K562 (cell line): ENCODE measurements around the gene RDH5. TPM values are rescaled to one million over a fixed set of nuclear protein-coding genes. Genes with fewer than 3 reads are reported as not detected.

Source experiments
- C11orf30 ChIP-seq: fragments of 450-650 bp; IDR thresholded peaks from 2 replicates; pipeline ENCODE4 v1.6.1; 2016; ENCODE audit warnings: low read depth, mild to moderate bottlenecking
- CBFB ChIP-seq: sonication (generic); formaldehyde crosslinking; IDR thresholded peaks from 2 replicates; pipeline ENCODE4 v1.4.0; 2020; ENCODE audit warnings: mild to moderate bottlenecking, missing genetic modification reagents
- CREM ChIP-seq: IDR thresholded peaks from 2 replicates; pipeline ENCODE4 v1.6.1; 2014; ENCODE audit warnings: antibody characterized with exemption, low read depth
- DLX4 ChIP-seq: fragments of 250-450 bp; sonication (Bioruptor Pico); IDR thresholded peaks from 2 replicates; pipeline ENCODE4 v1.6.1; 2021; ENCODE audit warnings: mild to moderate bottlenecking
- MAX ChIP-seq: sonication (generic); formaldehyde crosslinking; IDR thresholded peaks from 2 replicates; pipeline ENCODE4 v1.9.0; 2022; ENCODE audit warnings: mild to moderate bottlenecking, missing genetic modification reagents
- MIER1 ChIP-seq: fragments of 450-650 bp; IDR thresholded peaks from 2 replicates; pipeline ENCODE4 v1.6.1; 2016; ENCODE audit warnings: antibody characterized with exemption, mild to moderate bottlenecking, low read depth
- NCOA1 ChIP-seq: fragments of 450-650 bp; IDR thresholded peaks from 2 replicates; pipeline ENCODE4 v1.6.1; 2016; ENCODE audit warnings: low read depth
- NFIC ChIP-seq: fragments of 450-650 bp; IDR thresholded peaks from 2 replicates; pipeline ENCODE4 v1.6.1; 2017; ENCODE audit warnings: mild to moderate bottlenecking, inconsistent platforms
- NR2C2 ChIP-seq, 2 experiments: fragments of 200-800 bp in 1 of 2; sonication (Bioruptor generic) in 1 of 2; sonication (generic) in 1 of 2; formaldehyde crosslinking in 1 of 2; IDR thresholded peaks; 2 replicates each; pipeline versions ENCODE4 v1.6.1 to v1.8.0; 2016 to 2022; ENCODE audit warnings: mild to moderate bottlenecking in 1 of 2, missing compliant biosample characterization in 1 of 2, missing genetic modification characterization in 1 of 2, missing genetic modification reagents in 1 of 2
- SMAD3 ChIP-seq: fragments of 450-650 bp; formaldehyde crosslinking; conservative IDR thresholded peaks from 2 replicates; pipeline ENCODE4 v1.4.0; 2020; ENCODE audit warnings: mild to moderate bottlenecking
- SMARCA4 ChIP-seq: fragments of 450-650 bp; IDR thresholded peaks from 2 replicates; pipeline ENCODE4 v1.6.1; 2016
- SMARCC2 ChIP-seq: fragments of 450-650 bp; IDR thresholded peaks from 2 replicates; pipeline ENCODE4 v1.6.1; 2017; ENCODE audit warnings: antibody characterized with exemption, moderate library complexity, mild to moderate bottlenecking, low read depth
- SNRNP70 ChIP-seq: fragments of 200-400 bp; formaldehyde crosslinking; optimal IDR thresholded peaks from 2 replicates; pipeline ENCODE3; 2017; ENCODE audit warnings: low read depth, low read length
- SOX6 ChIP-seq: fragments of 450-650 bp; IDR thresholded peaks from 2 replicates; pipeline ENCODE4 v1.6.1; 2014; ENCODE audit warnings: mild to moderate bottlenecking
- SRF ChIP-seq, 2 experiments: fragments of 250-450, 450-650 bp in 1 of 2; sonication (Bioruptor Pico) in 1 of 2; sonication (generic) in 1 of 2; formaldehyde crosslinking; IDR thresholded peaks; 2 replicates each; pipeline versions ENCODE4 v1.5.0 to v1.5.1; 2020 to 2022; ENCODE audit warnings: mild to moderate bottlenecking in 1 of 2, missing genetic modification reagents in 1 of 2
- THRAP3 ChIP-seq: fragments of 450-650 bp; IDR thresholded peaks from 2 replicates; pipeline ENCODE4 v1.6.1; 2016; ENCODE audit warnings: mild to moderate bottlenecking, inconsistent platforms, borderline replicate concordance
- TOE1 ChIP-seq, 2 experiments: fragments of 450-650 bp in 1 of 2; sonication (generic) in 1 of 2; formaldehyde crosslinking in 1 of 2; IDR thresholded peaks; 2 replicates each; pipeline versions ENCODE4 v1.7.1 to v1.8.0; 2016 to 2022; ENCODE audit warnings: borderline replicate concordance in 2 of 2, mild to moderate bottlenecking in 2 of 2, antibody characterized with exemption in 1 of 2, inconsistent platforms in 1 of 2, low read depth in 1 of 2, missing genetic modification reagents in 1 of 2, moderate library complexity in 1 of 2
- ZC3H11A ChIP-seq: IDR thresholded peaks from 2 replicates; pipeline ENCODE4 v1.6.1; 2012; ENCODE audit warnings: low read depth, low read length, improper control_type of control experiment
- polyA plus RNA-seq, 8 experiments: library from polyadenylated mRNA; depleted of rRNA in 4 of 8; stranded (reverse) in 5 of 8; unstranded in 3 of 8; fragments of >200 nt; fragmentation: Nextera tagmentation in 2 of 8; fragmentation: Illumina TruSeq in 1 of 8; extraction: Ambion mirVana in 2 of 8; extraction: Trizol in 1 of 8; gene quantifications; 2 replicates each; pipeline versions ENCODE4 v1.2.1 to v1.2.3, GENCODE V29; 2011 to 2014; ENCODE audit warnings: inconsistent platforms in 1 of 8, missing spikeins in 1 of 8
- total RNA-seq, 7 experiments: library from RNA; depleted of rRNA in 6 of 7; stranded (reverse); fragments of >200 nt in 6 of 7; fragmentation: Illumina TruSeq in 2 of 7; extraction: Trizol in 2 of 7; gene quantifications; 2 replicates each; pipeline versions ENCODE4 v1.2.1 to v1.2.3, GENCODE V29; 2011 to 2021; ENCODE audit warnings: low replicate concordance in 1 of 7
- TF ChIP-seq, protein P1 (sequence below), 2 experiments: fragments of 450-650 bp in 1 of 2; IDR thresholded peaks; 2 replicates each; pipeline ENCODE4 v1.6.1; 2011 to 2017; ENCODE audit warnings: low read depth in 2 of 2, antibody characterized with exemption in 1 of 2, borderline replicate concordance in 1 of 2, low read length in 1 of 2, mild to moderate bottlenecking in 1 of 2, mixed read lengths in 1 of 2; ENCODE audit not compliant: control insufficient read depth in 1 of 2
- TF ChIP-seq, protein P2 (sequence below): fragments of 450-650 bp; IDR thresholded peaks from 2 replicates; pipeline ENCODE4 v1.6.1; 2016; ENCODE audit warnings: borderline replicate concordance

Gene RDH5
- total and polyA plus RNA-seq, 9 of the 15 experiments (the other 6 are each of a cell fraction or from before 2014, with no cell fraction given) = 0.28 to 2.0 (median 1.1) TPM; not detected in 1

DNA sequence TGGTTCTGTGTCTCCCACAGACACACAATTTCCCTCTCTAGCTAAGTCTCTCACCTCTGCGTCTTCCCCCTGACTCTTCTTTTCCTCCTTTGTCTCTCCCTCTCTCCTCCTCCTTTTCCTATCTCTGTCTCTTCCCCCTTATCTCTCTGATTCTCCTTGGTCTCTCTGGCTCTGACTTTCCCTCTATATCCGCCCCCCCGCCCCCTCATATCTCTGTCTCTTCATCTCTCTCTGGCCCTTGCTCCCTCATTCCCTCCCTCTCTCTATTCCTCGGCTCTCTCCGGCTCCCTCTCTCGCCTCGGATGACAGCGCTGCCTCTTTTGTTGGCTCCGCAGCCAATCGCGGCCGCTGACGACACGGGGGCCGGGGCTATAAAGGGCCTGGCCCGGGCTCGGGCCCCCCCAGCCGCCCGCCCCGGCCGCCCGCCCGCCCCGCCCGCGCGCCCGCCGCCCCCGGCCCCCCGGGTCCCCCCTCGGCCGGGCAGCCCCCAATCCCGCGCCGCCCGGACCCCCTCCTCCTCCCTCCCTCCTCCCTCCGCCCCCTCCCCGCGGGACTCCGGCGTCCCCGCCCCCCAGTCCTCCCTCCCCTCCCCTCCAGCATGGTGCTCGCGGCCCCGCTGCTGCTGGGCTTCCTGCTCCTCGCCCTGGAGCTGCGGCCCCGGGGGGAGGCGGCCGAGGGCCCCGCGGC, 22.7 kb downstream of the RDH5 start, which contains the start of gene GDF11 (continued):
- TF ChIP-seq SRF (CRISPR knock-in tag; IDR thresholded peaks at IDR 0.05) (no peak), SNRNP70 (no peak), MIER1 (0 out of 2 replicates have a peak, but pooled peaks have one; percentile 51), TOE1 (IDR thresholded peaks at IDR 0.05; ENCODE audit: borderline replicate concordance) (peak; percentile 81; the same call in 1 of the 2 replicates), TOE1 (CRISPR knock-in tag; IDR thresholded peaks at IDR 0.05; ENCODE audit: borderline replicate concordance, low read depth) (no peak), C11orf30 (peak; percentile 46; the same call in 1 of the 2 replicates), NR2C2 (CRISPR knock-in tag; IDR thresholded peaks at IDR 0.05) (no peak), NR2C2 (tag; IDR thresholded peaks at IDR 0.05) (no peak), SMARCC2 (peak; percentile 62; the same call in 1 of the 2 replicates), NCOA1 (peak; percentile 69; the same call in 1 of the 2 replicates), MAX (CRISPR knock-in tag) (no peak), CBFB (CRISPR knock-in tag) (no peak), SMARCA4 (peak; percentile 92), DLX4 (no peak), ZC3H11A (no peak), SMAD3 (CRISPR knock-in tag) (no peak), CREM (peak; percentile 59), SOX6 (peak; percentile 79; the same call in 1 of the 2 replicates), NFIC (peak; percentile 57), THRAP3 (peak; percentile 72; the same call in 1 of the 2 replicates)
- TF ChIP-seq, protein P1, sequence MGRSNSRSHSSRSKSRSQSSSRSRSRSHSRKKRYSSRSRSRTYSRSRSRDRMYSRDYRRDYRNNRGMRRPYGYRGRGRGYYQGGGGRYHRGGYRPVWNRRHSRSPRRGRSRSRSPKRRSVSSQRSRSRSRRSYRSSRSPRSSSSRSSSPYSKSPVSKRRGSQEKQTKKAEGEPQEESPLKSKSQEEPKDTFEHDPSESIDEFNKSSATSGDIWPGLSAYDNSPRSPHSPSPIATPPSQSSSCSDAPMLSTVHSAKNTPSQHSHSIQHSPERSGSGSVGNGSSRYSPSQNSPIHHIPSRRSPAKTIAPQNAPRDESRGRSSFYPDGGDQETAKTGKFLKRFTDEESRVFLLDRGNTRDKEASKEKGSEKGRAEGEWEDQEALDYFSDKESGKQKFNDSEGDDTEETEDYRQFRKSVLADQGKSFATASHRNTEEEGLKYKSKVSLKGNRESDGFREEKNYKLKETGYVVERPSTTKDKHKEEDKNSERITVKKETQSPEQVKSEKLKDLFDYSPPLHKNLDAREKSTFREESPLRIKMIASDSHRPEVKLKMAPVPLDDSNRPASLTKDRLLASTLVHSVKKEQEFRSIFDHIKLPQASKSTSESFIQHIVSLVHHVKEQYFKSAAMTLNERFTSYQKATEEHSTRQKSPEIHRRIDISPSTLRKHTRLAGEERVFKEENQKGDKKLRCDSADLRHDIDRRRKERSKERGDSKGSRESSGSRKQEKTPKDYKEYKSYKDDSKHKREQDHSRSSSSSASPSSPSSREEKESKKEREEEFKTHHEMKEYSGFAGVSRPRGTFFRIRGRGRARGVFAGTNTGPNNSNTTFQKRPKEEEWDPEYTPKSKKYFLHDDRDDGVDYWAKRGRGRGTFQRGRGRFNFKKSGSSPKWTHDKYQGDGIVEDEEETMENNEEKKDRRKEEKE (IDR thresholded peaks at IDR 0.05; ENCODE audit: borderline replicate concordance in 1 of 2, control insufficient read depth in 1 of 2, low read depth in 2 of 2, low read length in 1 of 2) = peak in 1 of 2 experiments; percentile 75; a peak in 1 of 4 replicates
- TF ChIP-seq, protein P2, sequence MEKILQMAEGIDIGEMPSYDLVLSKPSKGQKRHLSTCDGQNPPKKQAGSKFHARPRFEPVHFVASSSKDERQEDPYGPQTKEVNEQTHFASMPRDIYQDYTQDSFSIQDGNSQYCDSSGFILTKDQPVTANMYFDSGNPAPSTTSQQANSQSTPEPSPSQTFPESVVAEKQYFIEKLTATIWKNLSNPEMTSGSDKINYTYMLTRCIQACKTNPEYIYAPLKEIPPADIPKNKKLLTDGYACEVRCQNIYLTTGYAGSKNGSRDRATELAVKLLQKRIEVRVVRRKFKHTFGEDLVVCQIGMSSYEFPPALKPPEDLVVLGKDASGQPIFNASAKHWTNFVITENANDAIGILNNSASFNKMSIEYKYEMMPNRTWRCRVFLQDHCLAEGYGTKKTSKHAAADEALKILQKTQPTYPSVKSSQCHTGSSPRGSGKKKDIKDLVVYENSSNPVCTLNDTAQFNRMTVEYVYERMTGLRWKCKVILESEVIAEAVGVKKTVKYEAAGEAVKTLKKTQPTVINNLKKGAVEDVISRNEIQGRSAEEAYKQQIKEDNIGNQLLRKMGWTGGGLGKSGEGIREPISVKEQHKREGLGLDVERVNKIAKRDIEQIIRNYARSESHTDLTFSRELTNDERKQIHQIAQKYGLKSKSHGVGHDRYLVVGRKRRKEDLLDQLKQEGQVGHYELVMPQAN = peak; percentile 82
